Liver (tissue), 3 donors: Measurements from ENCODE around the gene KIAA0513.

Source experiments
- ATF3 ChIP-seq: IDR thresholded peaks from 2 replicates; pipeline ENCODE4 v1.6.1; 2016; ENCODE audit warnings: antibody characterized with exemption
- CTCF ChIP-seq: fragments of 150-350 bp; IDR thresholded peaks from 2 replicates; pipeline ENCODE4 v1.5.1; 2017; ENCODE audit warnings: improper control_type of control experiment, low read depth, low read length; ENCODE audit not compliant: missing input control
- FOXA1 ChIP-seq: IDR thresholded peaks from 2 replicates; pipeline ENCODE4 v1.6.1; 2016; ENCODE audit warnings: antibody characterized with exemption
- GABPA ChIP-seq, 2 donors: IDR thresholded peaks in 1 of 2; conservative IDR thresholded peaks in 1 of 2; 2 replicates each; pipeline ENCODE4 v1.6.1; 2016; ENCODE audit warnings: antibody characterized with exemption in 2 of 2, mild to moderate bottlenecking in 1 of 2, moderate library complexity in 1 of 2
- JUND ChIP-seq, 2 donors: IDR thresholded peaks; 2 replicates each; pipeline ENCODE4 v1.6.1; 2016; ENCODE audit warnings: antibody characterized with exemption in 2 of 2
- RAD21 ChIP-seq, 2 donors: IDR thresholded peaks; 2 replicates each; pipeline ENCODE4 v1.6.1; 2016; ENCODE audit warnings: antibody characterized with exemption in 2 of 2, mild to moderate bottlenecking in 2 of 2
- TAF1 ChIP-seq: conservative IDR thresholded peaks from 2 replicates; pipeline ENCODE4 v1.6.1; 2016; ENCODE audit warnings: antibody characterized with exemption, mild to moderate bottlenecking
- YY1 ChIP-seq: IDR thresholded peaks from 2 replicates; pipeline ENCODE4 v1.6.1; 2016; ENCODE audit warnings: antibody characterized with exemption, mild to moderate bottlenecking
- donor health status: healthy.
- donor health status: healthy.

GRCh38 chr16:85025781-85026653, 1.6 kb upstream of the KIAA0513 start:
- TF ChIP-seq CTCF (no peak), GABPA (IDR thresholded peaks at IDR 0.05 in 1 of 2, conservative IDR thresholded peaks at IDR 0.05 in 1 of 2) (no peak), FOXA1 (no peak), TAF1 (no peak), YY1 (no peak), ATF3 (no peak), RAD21 (IDR thresholded peaks at IDR 0.05) (no peak), JUND (IDR thresholded peaks at IDR 0.05) (no peak)
